OCI-LY1 (cell line): ENCODE results near the gene TSEN15.

Experiments
- H2AFZ ChIP-seq: fragments of 200-600 bp; sonication (generic), shearing (Covaris generic); 2 replicates; pipeline ENCODE4 v1.6.0; 2014; ENCODE audit warnings: antibody characterized with exemption, mild to moderate bottlenecking, low read length
- H3F3A ChIP-seq: fragments of 200-600 bp; sonication (generic), shearing (Covaris generic); 2 replicates; pipeline ENCODE4 v1.6.0; 2014; ENCODE audit warnings: mild to moderate bottlenecking, antibody characterized with exemption, low read length, moderate library complexity; ENCODE audit not compliant: insufficient read depth
- H3K27ac ChIP-seq: fragments of 200-600 bp; sonication (generic); 2 replicates; pipeline ENCODE4 v1.5.1; 2014; ENCODE audit warnings: low read length, mixed run types, mild to moderate bottlenecking, low read depth; ENCODE audit not compliant: poor library complexity, severe bottlenecking
- H3K27me3 ChIP-seq: fragments of 200-600 bp; sonication (generic); 2 replicates; pipeline ENCODE4 v1.6.0; 2014; ENCODE audit warnings: antibody characterized with exemption, mild to moderate bottlenecking, low read length, moderate library complexity; ENCODE audit not compliant: insufficient read depth
- H3K36me3 ChIP-seq: fragments of 200-600 bp; sonication (generic); 2 replicates; pipeline ENCODE4 v1.6.1; 2014; ENCODE audit warnings: mild to moderate bottlenecking, antibody characterized with exemption, low read length, moderate library complexity, mixed read lengths; ENCODE audit not compliant: insufficient read depth
- H3K4me1 ChIP-seq: fragments of 200-600 bp; sonication (generic); 2 replicates; pipeline ENCODE4 v1.5.1; 2014; ENCODE audit warnings: mild to moderate bottlenecking, low read length, moderate library complexity; ENCODE audit not compliant: insufficient read depth, severe bottlenecking
- H3K4me2 ChIP-seq: fragments of 200-600 bp; sonication (generic), shearing (Covaris generic); 2 replicates; pipeline ENCODE4 v1.6.1; 2014; ENCODE audit warnings: low read length
- H3K4me3 ChIP-seq: fragments of 200-600 bp; sonication (generic); 2 replicates; pipeline ENCODE4 v1.5.1; 2014; ENCODE audit warnings: low read length, low read depth, mild to moderate bottlenecking, mixed read lengths; ENCODE audit not compliant: poor library complexity, severe bottlenecking
- H3K79me2 ChIP-seq: fragments of 200-600 bp; shearing (Covaris generic); 2 replicates; pipeline ENCODE4 v1.6.1; 2016; ENCODE audit warnings: mixed run types, low read length, mixed read lengths; ENCODE audit not compliant: insufficient read depth
- H3K9ac ChIP-seq: fragments of 200-600 bp; sonication (generic), shearing (Covaris generic); 2 replicates; pipeline ENCODE4 v1.6.1; 2014; ENCODE audit warnings: mild to moderate bottlenecking, low read length, mixed read lengths
- H3K9me2 ChIP-seq: fragments of 200-600 bp; sonication (generic), shearing (Covaris generic); 2 replicates; pipeline ENCODE4 v1.6.1; 2014; ENCODE audit warnings: low read depth, mild to moderate bottlenecking, low read length, mixed read lengths
- H3K9me3 ChIP-seq: fragments of 200-600 bp; shearing (Covaris generic); 2 replicates; pipeline ENCODE4 v1.6.1; 2014; ENCODE audit warnings: low read length, mixed read lengths
- H4K20me1 ChIP-seq: fragments of 200-600 bp; sonication (generic), shearing (Covaris generic); 2 replicates; pipeline ENCODE4 v1.6.0; 2016; ENCODE audit warnings: mild to moderate bottlenecking, low read length; ENCODE audit not compliant: insufficient read depth
- CTCF ChIP-seq: fragments of 200-600 bp; sonication (generic), shearing (Covaris generic); IDR thresholded peaks from 2 replicates; pipeline ENCODE4 v1.5.1; 2017; ENCODE audit warnings: mild to moderate bottlenecking, antibody characterized with exemption, low read length, moderate library complexity, mixed read lengths
- EZH2 ChIP-seq: fragments of 200-600 bp; sonication (generic), shearing (Covaris generic); IDR thresholded peaks from 2 replicates; pipeline ENCODE4 v1.8.0; 2017; ENCODE audit warnings: borderline replicate concordance, mixed run types, mild to moderate bottlenecking, antibody characterized with exemption, low read length, moderate library complexity, mixed read lengths

TSEN15 gene

GRCh38 chr1:184020328-184020727 is 31.2 kb upstream of the TSEN15 start:
- Histone ChIP-seq H3K27ac (no peak overlapping the region), H2AFZ (no peak overlapping the region), H3K79me2 (no peaks in the 10 kb centered on the region), H3K4me2 (no peak overlapping the region), H3F3A (no peaks in the 10 kb centered on the region), H3K4me3 (no peak overlapping the region), H3K4me1 (no peaks in the 10 kb centered on the region), H3K27me3 (no peaks in the 10 kb centered on the region), H3K36me3 (no peaks in the 10 kb centered on the region), H3K9me2 (no peaks in the 10 kb centered on the region), H3K9ac (no peak overlapping the region), H3K9me3 (no peaks in the 10 kb centered on the region), H4K20me1 (no peaks in the 10 kb centered on the region)
- TF ChIP-seq CTCF (no peak), EZH2 (no peak)

GRCh38 chr1:184020855-184021254 is 30.7 kb upstream of the TSEN15 start:
- Histone ChIP-seq H3K4me3 (no peak overlapping the region), H3K9ac (no peak overlapping the region), H2AFZ (no peak overlapping the region), H3K9me3 (no peaks in the 10 kb centered on the region), H3K27me3 (no peaks in the 10 kb centered on the region), H3K27ac (no peak overlapping the region), H3K4me1 (no peaks in the 10 kb centered on the region), H3K79me2 (no peaks in the 10 kb centered on the region), H3K4me2 (no peak overlapping the region), H4K20me1 (no peaks in the 10 kb centered on the region), H3K36me3 (no peaks in the 10 kb centered on the region), H3K9me2 (no peaks in the 10 kb centered on the region), H3F3A (no peaks in the 10 kb centered on the region)
- TF ChIP-seq EZH2 (no peak), CTCF (no peak)

DNA sequence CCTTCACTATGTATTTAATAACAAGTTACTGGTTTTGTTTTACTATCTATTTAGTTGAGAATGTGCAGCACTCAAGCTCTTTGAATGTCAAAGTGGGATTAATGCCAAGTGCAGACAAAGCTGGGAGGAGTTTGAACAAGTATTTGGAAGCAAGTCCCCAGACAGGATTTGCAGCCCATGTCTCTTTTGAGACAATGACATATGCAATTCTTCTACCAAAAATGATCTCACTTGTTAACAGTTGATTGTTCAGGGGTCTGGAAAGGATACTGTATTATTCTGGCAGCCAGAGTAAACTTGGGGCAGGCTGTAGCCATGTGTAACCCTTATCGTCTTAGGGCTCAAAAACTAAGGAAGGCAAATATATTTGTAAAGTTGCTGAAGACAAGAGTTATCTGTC is 29.8 kb upstream of the TSEN15 start:
- H2AFZ ChIP-seq, result no peak overlapping the region
- no peaks in the 10 kb centered on the region for H3K79me2 ChIP-seq
- no peak overlapping the region for H3K4me2 ChIP-seq
- TF ChIP-seq EZH2, result no peak
- no peak for TF ChIP-seq CTCF
- no peak overlapping the region for H3K27ac ChIP-seq
- H3F3A ChIP-seq, result no peaks in the 10 kb centered on the region
- no peaks in the 10 kb centered on the region for H3K36me3 ChIP-seq
- H3K9ac ChIP-seq, result no peak overlapping the region
- H3K4me1 ChIP-seq, result no peaks in the 10 kb centered on the region
- no peaks in the 10 kb centered on the region for H3K9me3 ChIP-seq
- H3K27me3 ChIP-seq, result no peaks in the 10 kb centered on the region
- H3K4me3 ChIP-seq, result no peak overlapping the region
- no peaks in the 10 kb centered on the region for H4K20me1 ChIP-seq
- H3K9me2 ChIP-seq, result no peaks in the 10 kb centered on the region
